Measurements from ENCODE around the gene SSBP3.

DNA sequence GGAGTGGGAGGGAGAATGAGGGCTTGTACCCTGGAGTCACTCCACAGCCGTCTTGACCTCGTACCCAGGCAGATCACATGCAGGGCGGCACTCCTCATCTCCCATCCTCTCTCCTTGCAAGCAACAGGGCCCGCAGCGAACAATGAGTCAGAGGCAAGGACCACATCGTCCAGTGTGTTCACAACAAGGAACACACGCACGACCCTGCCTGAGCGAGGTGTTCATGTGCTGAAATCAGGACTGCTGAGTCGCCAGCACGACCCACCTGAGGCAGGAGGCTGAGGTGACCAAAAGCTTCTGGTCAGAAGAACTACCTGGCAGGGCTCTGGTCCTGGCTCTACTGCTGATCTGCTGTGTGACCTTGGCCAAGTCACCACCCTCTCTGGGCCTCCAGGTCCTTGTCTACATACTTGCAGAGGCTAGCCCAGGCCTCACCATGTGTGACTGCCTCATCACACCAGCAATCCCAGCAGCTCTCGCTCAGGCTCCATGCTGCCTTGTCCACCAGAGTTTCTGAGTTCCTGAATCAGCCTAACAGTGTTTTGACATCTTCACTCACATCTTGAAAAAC, 78.0 kb downstream of the SSBP3 start:
- TF ChIP-seq CTCF (conservative IDR thresholded peaks at IDR 0.05) (no peak), EZH2 (IDR thresholded peaks at IDR 0.05; ENCODE audit: low read depth) (no peak)
